Fibroblast of peridontal ligament (primary cell): ENCODE data around the gene C1orf167.

Experiments
- DNase-seq: peaks from one replicate; pipeline ENCODE4 v3.0.0-alpha.2; 2010; ENCODE audit errors: extremely low read depth

Gene C1orf167

GRCh38 chr1:11761988-11762406 lies at the start of gene C1orf167:
TSS of gene C1orf167 (plus strand) at chr1:11762193. CDS start at chr1:11764401, 2,208 bp downstream.
- no peak for DNase-seq

- no peak for DNase-seq
These were observed 49.7 kb upstream of the C1orf167 start for GRCh38 chr1:11712285-11712684.

- DNase-seq: no peak
These were observed 48.9 kb upstream of the C1orf167 start for GRCh38 chr1:11713095-11713494.

- no peak for DNase-seq
These were observed 47.0 kb upstream of the C1orf167 start for GRCh38 chr1:11714831-11715575.

GRCh38 chr1:11719313-11720032 lies 42.5 kb upstream of the C1orf167 start:
- DNase-seq: peak; percentile 74

GRCh38 chr1:11720033-11720376 lies 42.0 kb upstream of the C1orf167 start:
- DNase-seq: no peak

GRCh38 chr1:11720525-11720924 lies 41.5 kb upstream of the C1orf167 start:
- DNase-seq: no peak

GRCh38 chr1:11721311-11721710 lies 40.7 kb upstream of the C1orf167 start:
- DNase-seq: no peak

- no peak for DNase-seq
These were observed 39.5 kb upstream of the C1orf167 start for GRCh38 chr1:11722538-11722937.

- no peak for DNase-seq
These were observed 36.4 kb upstream of the C1orf167 start for GRCh38 chr1:11725616-11726015.

- no peak for DNase-seq
These were observed 34.9 kb upstream of the C1orf167 start for GRCh38 chr1:11727119-11727518.

GRCh38 chr1:11728126-11728806 lies 33.7 kb upstream of the C1orf167 start:
- DNase-seq: no peak

GRCh38 chr1:11729155-11729497 lies 32.9 kb upstream of the C1orf167 start:
- no peak for DNase-seq

GRCh38 chr1:11729498-11730428 lies 32.2 kb upstream of the C1orf167 start:
- DNase-seq: no peak

GRCh38 chr1:11730429-11730891 lies 31.5 kb upstream of the C1orf167 start:
- no peak for DNase-seq

- peak; percentile 65 for DNase-seq
These were observed 30.2 kb upstream of the C1orf167 start for GRCh38 chr1:11731691-11732283.

- DNase-seq: no peak
These were observed 28.7 kb upstream of the C1orf167 start for GRCh38 chr1:11733306-11733705.

GRCh38 chr1:11735531-11735853 lies 26.5 kb upstream of the C1orf167 start:
- no peak for DNase-seq

- peak; percentile 88 for DNase-seq
These were observed 25.9 kb upstream of the C1orf167 start, which contains the start of gene AGTRAP for GRCh38 chr1:11735854-11736745. TSS of gene AGTRAP (plus strand) at chr1:11736136. CDS start at chr1:11736209, 73 bp downstream.
